Measurements from ENCODE around the gene DPH3. TPM values are rescaled to one million over a fixed set of nuclear protein-coding genes. Genes with fewer than 3 reads are reported as not detected.

Gene DPH3
- total RNA-seq, 1 donor from 2014 or later, result 61.5 TPM

- peaks cover 5% of the 10 kb centered on the region for H3K36me3 Mint-ChIP-seq (ENCODE audit: low read depth, unreplicated experiment)
- no peaks in the 10 kb centered on the region for H3K27me3 Mint-ChIP-seq (ENCODE audit: low read depth, unreplicated experiment)
- DNase-seq (ENCODE audit: low read depth) (no peak), FAIRE-seq (no peak)
- TF ChIP-seq EZH2 (IDR thresholded peaks at IDR 0.05; ENCODE audit: insufficient read depth, low read length) (no peak), CTCF (IDR thresholded peaks at IDR 0.05; ENCODE audit: insufficient read depth, low read depth, low read length) (no peak)
- Histone ChIP-seq H3K9me3 (ENCODE audit: insufficient read depth, low read depth, low read length) (no peaks in the 10 kb centered on the region), H3K4me3 (ENCODE audit: insufficient read depth, low read depth, low read length) (no peak overlapping the region), H4K20me1 (ENCODE audit: insufficient read depth, low read length) (peaks cover 8% of the 10 kb centered on the region), H2AFZ (ENCODE audit: low read depth, low read length) (no peak overlapping the region), H3K79me2 (ENCODE audit: insufficient read depth, low read length) (no peaks in the 10 kb centered on the region), H3K4me2 (ENCODE audit: low read length) (no peak overlapping the region), H3K27ac (ENCODE audit: low read depth, low read length) (no peak overlapping the region), H3K36me3 (ENCODE audit: insufficient read depth, low read length) (peaks cover 3% of the 10 kb centered on the region), H3K4me1 (ENCODE audit: insufficient read depth, low read length) (no peaks in the 10 kb centered on the region), H3K27me3 (ENCODE audit: insufficient read depth, low read length) (no peaks in the 10 kb centered on the region), H3K9ac (ENCODE audit: low read length) (no peak overlapping the region)
- no peak overlapping the region for H3K27ac Mint-ChIP-seq (ENCODE audit: unreplicated experiment)
- peaks cover 21% of the 10 kb centered on the region for H3K4me1 Mint-ChIP-seq (ENCODE audit: low read depth, unreplicated experiment)
- peaks cover 2% of the 10 kb centered on the region for H3K9me3 Mint-ChIP-seq (ENCODE audit: unreplicated experiment)
- H3K4me3 Mint-ChIP-seq (ENCODE audit: unreplicated experiment), result no peak overlapping the region
Measured at GRCh38 chr3:16289144-16289889, 24.6 kb upstream of the DPH3 start.

- no peaks in the 10 kb centered on the region for H3K27me3 Mint-ChIP-seq (ENCODE audit: low read depth, unreplicated experiment)
- Histone ChIP-seq H3K4me3 (ENCODE audit: insufficient read depth, low read depth, low read length) (no peak overlapping the region), H3K36me3 (ENCODE audit: insufficient read depth, low read length) (peaks cover 3% of the 10 kb centered on the region), H4K20me1 (ENCODE audit: insufficient read depth, low read length) (peaks cover 8% of the 10 kb centered on the region), H3K9ac (ENCODE audit: low read length) (no peak overlapping the region), H2AFZ (ENCODE audit: low read depth, low read length) (no peak overlapping the region), H3K9me3 (ENCODE audit: insufficient read depth, low read depth, low read length) (no peaks in the 10 kb centered on the region), H3K79me2 (ENCODE audit: insufficient read depth, low read length) (no peaks in the 10 kb centered on the region), H3K4me2 (ENCODE audit: low read length) (no peak overlapping the region), H3K4me1 (ENCODE audit: insufficient read depth, low read length) (no peaks in the 10 kb centered on the region), H3K27me3 (ENCODE audit: insufficient read depth, low read length) (no peaks in the 10 kb centered on the region), H3K27ac (ENCODE audit: low read depth, low read length) (no peak overlapping the region)
- DNase-seq (ENCODE audit: low read depth), result no peak
- no peaks in the 10 kb centered on the region for H3K9me3 Mint-ChIP-seq (ENCODE audit: unreplicated experiment)
- peaks cover 21% of the 10 kb centered on the region for H3K4me1 Mint-ChIP-seq (ENCODE audit: low read depth, unreplicated experiment)
- H3K4me3 Mint-ChIP-seq (ENCODE audit: unreplicated experiment), result no peak overlapping the region
- TF ChIP-seq EZH2 (IDR thresholded peaks at IDR 0.05; ENCODE audit: insufficient read depth, low read length), result no peak
- no peak for TF ChIP-seq CTCF (IDR thresholded peaks at IDR 0.05; ENCODE audit: insufficient read depth, low read depth, low read length)
- no peak overlapping the region for H3K27ac Mint-ChIP-seq (ENCODE audit: unreplicated experiment)
- FAIRE-seq, result no peak
- H3K36me3 Mint-ChIP-seq (ENCODE audit: low read depth, unreplicated experiment), result peaks cover 2% of the 10 kb centered on the region
Measured at GRCh38 chr3:16288664-16289063, 23.9 kb upstream of the DPH3 start.
